NB4 (cell line): Measurements from ENCODE around the gene DCLK1.
"Not testable (repeated sequence)": the region's sequence is repeated elsewhere in the genome, so short reads cannot be mapped to it uniquely, and the experiment has no call there.

Experiments used
- DNase-seq: peaks from one replicate; pipeline ENCODE4 v3.0.0; 2010; ENCODE audit warnings: low read depth
- H3K4me3 ChIP-seq: one replicate; pipeline ENCODE4 v1.5.1; 2011; ENCODE audit warnings: mild to moderate bottlenecking, low read depth, low read length, moderate library complexity
- CTCF ChIP-seq: IDR thresholded peaks from one replicate; pipeline ENCODE4 v1.5.1; 2012; ENCODE audit warnings: low read depth, low read length
- MAX ChIP-seq: IDR thresholded peaks from 2 replicates; pipeline ENCODE4 v1.6.1; 2011; ENCODE audit warnings: low read depth, low read length
- MYC ChIP-seq: IDR thresholded peaks from 2 replicates; pipeline ENCODE4 v1.6.1; 2011; ENCODE audit warnings: low read depth, low read length
- POLR2A ChIP-seq: IDR thresholded peaks from 2 replicates; pipeline ENCODE4 v1.6.1; 2011; ENCODE audit warnings: mild to moderate bottlenecking; ENCODE audit not compliant: insufficient read length; ENCODE audit errors: extremely low read depth

DCLK1 gene

GRCh38 chr13:36115306-36115705 lies 15.9 kb downstream of the DCLK1 start:
- TF ChIP-seq CTCF (no peak), MYC (no peak), MAX (no peak), POLR2A (no peak)
- no peak overlapping the region for H3K4me3 ChIP-seq
- no peak for DNase-seq

- TF ChIP-seq MAX (no peak), POLR2A (no peak), MYC (no peak), CTCF (no peak)
- no peak overlapping the region for H3K4me3 ChIP-seq
- DNase-seq = no peak
Observed at GRCh38 chr13:36114233-36114632, 16.9 kb downstream of the DCLK1 start.

- TF ChIP-seq MAX (no peak), POLR2A (no peak)
- no peak for DNase-seq
Observed at GRCh38 chr13:36108954-36109353, 22.2 kb downstream of the DCLK1 start.

GRCh38 chr13:36108342-36108741 lies 22.8 kb downstream of the DCLK1 start:
- no peak overlapping the region for H3K4me3 ChIP-seq
- TF ChIP-seq MAX = no peak
- TF ChIP-seq MYC = no peak
- no peak for TF ChIP-seq CTCF
- TF ChIP-seq POLR2A = no peak
- DNase-seq = no peak

More at GRCh38 chr13:36108954-36109353, 22.2 kb downstream of the DCLK1 start:
- H3K4me3 ChIP-seq = no peak overlapping the region

- H3K4me3 ChIP-seq = no peak overlapping the region
- no peak for DNase-seq
- TF ChIP-seq MYC (no peak), POLR2A (no peak)
Observed at GRCh38 chr13:36107521-36107920, 23.7 kb downstream of the DCLK1 start.

- DNase-seq = no peak
- no peak overlapping the region for H3K4me3 ChIP-seq
- TF ChIP-seq MYC = no peak
- TF ChIP-seq MAX = no peak
- TF ChIP-seq CTCF = no peak
- TF ChIP-seq POLR2A = no peak
Observed at GRCh38 chr13:36105726-36106125, 25.5 kb downstream of the DCLK1 start.

- DNase-seq = no peak
- TF ChIP-seq POLR2A = no peak
- TF ChIP-seq MAX = no peak
- H3K4me3 ChIP-seq = no peak overlapping the region
Observed at GRCh38 chr13:36102721-36103120, 28.5 kb downstream of the DCLK1 start.

- DNase-seq, H3K4me3 ChIP-seq: not testable (repeated sequence)
Observed at GRCh38 chr13:36101907-36102306, 29.3 kb downstream of the DCLK1 start.
